A549 (cell line): Measurements from ENCODE around the gene PHF2. TPM values are rescaled to one million over a fixed set of nuclear protein-coding genes. Genes with fewer than 3 reads are reported as not detected.

Experiments used
- ATAC-seq, 2 experiments: fragments of 200-7000 bp in 1 of 2; fragments of >200 bp in 1 of 2; cut with Nextera tagmentation in 1 of 2; cut with Tn5 transposase in 1 of 2; 3 replicates each; pipeline versions ENCODE4 v1.8.0 to v1.9.1; 2018 to 2020; ENCODE audit warnings: mild to moderate bottlenecking in 1 of 2, moderate library complexity in 1 of 2
- CTCF ChIA-PET: fragments of 300-600 bp; sonication (Branson Sonifier 250); formaldehyde crosslinking; extraction: SDS; loops from one replicate; lab custom pipeline; 2021; ENCODE audit warnings: antibody characterized with exemption, inconsistent platforms; lab: Yijun Ruan, JAX
- POLR2A ChIA-PET: fragments of 350-600 bp; formaldehyde crosslinking; extraction: SDS; loops from one replicate; lab custom pipeline; 2021; ENCODE audit warnings: antibody characterized with exemption, inconsistent platforms; lab: Yijun Ruan, JAX
- DNase-seq, 2 experiments: peaks; one replicate each; pipeline versions ENCODE4 v3.0.0 to v3.0.0-alpha.2; 2011 to 2016; ENCODE audit warnings: low read depth in 1 of 2, low spot score in 1 of 2
- FAIRE-seq: peaks from 2 replicates; lab custom pipeline; 2011; peaks lifted over from hg19 to GRCh38; lab: Jason Lieb, UNC
- H3K27ac ChIP-seq, 2 experiments: fragments of >200 bp; sonication (Bioruptor Twin); formaldehyde crosslinking; 3 replicates each; pipeline ENCODE4 v1.5.1; 2016 to 2017
- H3K4me1 ChIP-seq: fragments of >200 bp; sonication (Bioruptor Twin); formaldehyde crosslinking; 3 replicates; pipeline ENCODE4 v1.6.1; 2016
- H3K4me2 ChIP-seq: fragments of >200 bp; sonication (Bioruptor Twin); formaldehyde crosslinking; 3 replicates; pipeline ENCODE4 v1.6.1; 2016
- H3K4me3 ChIP-seq: fragments of >200 bp; sonication (Bioruptor Twin); formaldehyde crosslinking; 3 replicates; pipeline ENCODE4 v1.5.1; 2016
- H3K9me3 ChIP-seq: fragments of >200 bp; sonication (Bioruptor Twin); formaldehyde crosslinking; 3 replicates; pipeline ENCODE4 v1.6.1; 2016
- CHD2 ChIP-seq: fragments of 150-350 bp; IDR thresholded peaks from 2 replicates; pipeline ENCODE4 v1.6.1; 2014; ENCODE audit warnings: low read length; ENCODE audit not compliant: partially characterized antibody
- EHMT2 ChIP-seq: fragments of 200-600 bp; sonication (generic); IDR thresholded peaks from 2 replicates; pipeline ENCODE4 v1.6.1; 2016; ENCODE audit warnings: antibody characterized with exemption, low read depth, mild to moderate bottlenecking, moderate library complexity
- FOXS1 ChIP-seq: fragments of 250-450 bp; sonication (Bioruptor Pico); IDR thresholded peaks from 2 replicates; pipeline ENCODE4 v1.5.0; 2020; ENCODE audit warnings: mild to moderate bottlenecking, moderate library complexity
- HDAC2 ChIP-seq: fragments of 200-600 bp; sonication (generic); IDR thresholded peaks from 2 replicates; pipeline ENCODE4 v1.6.1; 2016
- HEYL ChIP-seq: fragments of 250-450 bp; sonication (Bioruptor Pico); IDR thresholded peaks from 2 replicates; pipeline ENCODE4 v1.8.0; 2021; ENCODE audit warnings: mild to moderate bottlenecking, moderate library complexity
- HOXB13 ChIP-seq: fragments of 250-450 bp; sonication (Bioruptor Pico); IDR thresholded peaks from 2 replicates; pipeline ENCODE4 v1.5.0; 2020; ENCODE audit warnings: low read depth, mild to moderate bottlenecking, moderate library complexity
- KDM1A ChIP-seq: fragments of 200-600 bp; sonication (generic); IDR thresholded peaks from 2 replicates; pipeline ENCODE4 v1.6.1; 2016; ENCODE audit warnings: low read depth, mild to moderate bottlenecking
- KDM5A ChIP-seq: fragments of 200-600 bp; sonication (generic); IDR thresholded peaks from 2 replicates; pipeline ENCODE4 v1.6.1; 2016; ENCODE audit warnings: antibody characterized with exemption, mild to moderate bottlenecking
- NFE2L2 ChIP-seq: fragments of 150-350 bp; conservative IDR thresholded peaks from 2 replicates; pipeline ENCODE4 v1.6.1; 2014; ENCODE audit warnings: low read length
- NR3C1 ChIP-seq: fragments of >200 bp; sonication (Bioruptor Twin); formaldehyde crosslinking; IDR thresholded peaks from 3 replicates; pipeline ENCODE4 v1.6.1; 2017
- POLR2A ChIP-seq: IDR thresholded peaks from 2 replicates; pipeline ENCODE4 v1.6.1; 2012; ENCODE audit warnings: mild to moderate bottlenecking, low read length
- RCOR1 ChIP-seq: fragments of 150-350 bp; IDR thresholded peaks from 2 replicates; pipeline ENCODE4 v1.6.1; 2014; ENCODE audit warnings: antibody characterized with exemption, low read length, low read depth
- RNF2 ChIP-seq: fragments of 200-600 bp; sonication (generic); IDR thresholded peaks from 2 replicates; pipeline ENCODE4 v1.6.1; 2016; ENCODE audit warnings: low read depth, mild to moderate bottlenecking, antibody characterized with exemption, moderate library complexity, borderline replicate concordance
- TP53 ChIP-seq: fragments of 250-450 bp; sonication (Bioruptor Pico); IDR thresholded peaks from 2 replicates; pipeline ENCODE4 v1.5.0; 2021; ENCODE audit warnings: mild to moderate bottlenecking, moderate library complexity
- ZFP36 ChIP-seq: fragments of 450-650 bp; IDR thresholded peaks from 2 replicates; pipeline ENCODE4 v1.6.1; 2014; ENCODE audit warnings: borderline replicate concordance; ENCODE audit not compliant: partially characterized antibody
- WGBS: methylation state at CpG from one replicate; pipeline ENCODE4 v1.1.6; 2017; ENCODE audit errors: missing lambda C conversion rate; 5-methylcytosine and 5-hydroxymethylcytosine counted together
- polyA plus RNA-seq, 4 experiments: library from polyadenylated mRNA; depleted of rRNA in 3 of 4; stranded (reverse); fragments of >200 nt; fragmentation: RNase III in 1 of 4; extraction: RNeasy Plus Mini Kit Qiagen cat#74134 plus additional on column Dnase treatment in 1 of 4; gene quantifications; 2 replicates in 3 of 4; 3 replicates in 1 of 4; pipeline ENCODE4 v1.2.3, GENCODE V29; 2011 to 2017
- TF ChIP-seq, protein P1 (sequence below): fragments of 200-600 bp; sonication (generic); IDR thresholded peaks from 2 replicates; pipeline ENCODE4 v1.6.1; 2016; ENCODE audit warnings: antibody characterized with exemption, mild to moderate bottlenecking, moderate library complexity
- TF ChIP-seq, protein P2 (sequence below): fragments of 450-650 bp; IDR thresholded peaks from 2 replicates; pipeline ENCODE4 v1.6.1; 2014; ENCODE audit warnings: antibody characterized with exemption
- TF ChIP-seq, protein P3 (sequence below): IDR thresholded peaks from 2 replicates; pipeline ENCODE4 v1.6.1; 2012; ENCODE audit warnings: low read depth, borderline replicate concordance
- TF ChIP-seq, protein P4 (sequence below): fragments of >200 bp; sonication (Bioruptor Twin); formaldehyde crosslinking; IDR thresholded peaks from 3 replicates; pipeline ENCODE4 v1.6.1; 2016
- TF ChIP-seq, protein P5 (sequence below): fragments of 150-350 bp; IDR thresholded peaks from 2 replicates; pipeline ENCODE4 v1.6.1; 2014; ENCODE audit warnings: low read depth, mild to moderate bottlenecking, low read length

Gene PHF2
- polyA plus RNA-seq, 2 of the 4 experiments (the other 2 are of a cell fraction) = 9.6 to 12.2 TPM

DNA sequence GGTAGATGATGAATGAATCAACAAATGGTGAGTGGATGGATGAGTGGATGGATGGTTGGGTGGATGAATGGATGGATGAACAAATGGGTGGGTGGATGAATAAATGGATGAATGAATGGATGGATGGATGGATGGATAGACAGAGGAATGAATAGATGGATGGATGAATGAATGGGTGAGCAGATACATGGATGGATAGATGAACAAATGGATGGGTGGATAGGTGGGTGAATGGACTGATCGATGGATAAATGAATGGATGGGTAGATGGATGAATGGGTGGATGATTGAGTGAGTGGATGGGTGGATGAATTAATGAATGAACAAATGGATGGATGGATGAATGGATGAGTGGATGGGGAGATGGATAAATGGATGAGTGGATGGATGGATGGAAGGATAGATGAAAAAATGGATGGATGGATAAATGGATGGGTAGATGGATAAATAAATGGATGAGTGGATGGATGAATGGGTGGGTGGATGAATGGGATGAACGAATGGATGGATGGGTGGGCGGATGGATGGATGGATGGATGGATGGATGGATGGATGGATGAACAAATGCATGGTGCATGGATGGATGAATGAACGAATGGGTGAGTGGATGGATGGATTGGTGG is 85.7 kb downstream of the PHF2 start (continued):
- TF ChIP-seq, protein P1, sequence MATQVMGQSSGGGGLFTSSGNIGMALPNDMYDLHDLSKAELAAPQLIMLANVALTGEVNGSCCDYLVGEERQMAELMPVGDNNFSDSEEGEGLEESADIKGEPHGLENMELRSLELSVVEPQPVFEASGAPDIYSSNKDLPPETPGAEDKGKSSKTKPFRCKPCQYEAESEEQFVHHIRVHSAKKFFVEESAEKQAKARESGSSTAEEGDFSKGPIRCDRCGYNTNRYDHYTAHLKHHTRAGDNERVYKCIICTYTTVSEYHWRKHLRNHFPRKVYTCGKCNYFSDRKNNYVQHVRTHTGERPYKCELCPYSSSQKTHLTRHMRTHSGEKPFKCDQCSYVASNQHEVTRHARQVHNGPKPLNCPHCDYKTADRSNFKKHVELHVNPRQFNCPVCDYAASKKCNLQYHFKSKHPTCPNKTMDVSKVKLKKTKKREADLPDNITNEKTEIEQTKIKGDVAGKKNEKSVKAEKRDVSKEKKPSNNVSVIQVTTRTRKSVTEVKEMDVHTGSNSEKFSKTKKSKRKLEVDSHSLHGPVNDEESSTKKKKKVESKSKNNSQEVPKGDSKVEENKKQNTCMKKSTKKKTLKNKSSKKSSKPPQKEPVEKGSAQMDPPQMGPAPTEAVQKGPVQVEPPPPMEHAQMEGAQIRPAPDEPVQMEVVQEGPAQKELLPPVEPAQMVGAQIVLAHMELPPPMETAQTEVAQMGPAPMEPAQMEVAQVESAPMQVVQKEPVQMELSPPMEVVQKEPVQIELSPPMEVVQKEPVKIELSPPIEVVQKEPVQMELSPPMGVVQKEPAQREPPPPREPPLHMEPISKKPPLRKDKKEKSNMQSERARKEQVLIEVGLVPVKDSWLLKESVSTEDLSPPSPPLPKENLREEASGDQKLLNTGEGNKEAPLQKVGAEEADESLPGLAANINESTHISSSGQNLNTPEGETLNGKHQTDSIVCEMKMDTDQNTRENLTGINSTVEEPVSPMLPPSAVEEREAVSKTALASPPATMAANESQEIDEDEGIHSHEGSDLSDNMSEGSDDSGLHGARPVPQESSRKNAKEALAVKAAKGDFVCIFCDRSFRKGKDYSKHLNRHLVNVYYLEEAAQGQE = no peak
- TF ChIP-seq KDM5A = no peak

DNA sequence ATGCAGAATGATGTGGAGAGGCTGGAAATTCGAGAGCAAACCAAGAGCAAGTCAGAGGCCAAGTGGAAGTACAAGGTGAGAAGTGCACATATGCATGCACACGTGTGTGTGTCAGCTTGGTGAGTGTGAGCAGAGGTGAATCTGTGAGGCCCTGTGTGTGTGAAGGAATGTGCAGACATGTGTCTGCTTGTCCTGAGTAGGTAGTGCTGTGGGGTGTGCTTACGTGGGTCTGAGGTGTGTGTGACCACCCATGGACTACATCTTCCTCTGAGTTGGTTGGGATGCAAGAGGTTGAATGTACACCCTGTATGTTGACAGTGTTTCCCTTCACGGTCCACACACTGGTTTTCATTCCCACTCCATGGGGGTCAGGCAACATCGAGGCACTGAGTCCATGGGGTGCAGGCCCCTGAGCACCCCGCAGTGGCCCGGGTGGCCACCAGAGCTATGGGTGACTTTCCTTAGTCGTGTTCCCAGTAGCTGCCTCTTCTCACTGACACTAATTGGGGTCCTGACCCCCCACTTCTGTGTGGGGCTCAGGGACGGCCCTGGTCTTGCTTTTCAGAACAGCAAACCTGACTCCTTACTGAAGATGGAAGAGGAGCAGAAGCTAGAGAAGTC is 86.7 kb downstream of the PHF2 start:
- no peak for FAIRE-seq
- no peak for ATAC-seq
- TF ChIP-seq HOXB13 (CRISPR knock-in tag) (no peak), POLR2A (no peak), KDM5A (no peak), EHMT2 (no peak), HDAC2 (no peak), NR3C1 (no peak), HEYL (CRISPR knock-in tag) (no peak), RNF2 (no peak), KDM1A (no peak), FOXS1 (CRISPR knock-in tag) (no peak), RCOR1 (no peak), CHD2 (no peak), NFE2L2 (no peak), ZFP36 (no peak), TP53 (CRISPR knock-in tag) (no peak)
- TF ChIP-seq, protein P2, sequence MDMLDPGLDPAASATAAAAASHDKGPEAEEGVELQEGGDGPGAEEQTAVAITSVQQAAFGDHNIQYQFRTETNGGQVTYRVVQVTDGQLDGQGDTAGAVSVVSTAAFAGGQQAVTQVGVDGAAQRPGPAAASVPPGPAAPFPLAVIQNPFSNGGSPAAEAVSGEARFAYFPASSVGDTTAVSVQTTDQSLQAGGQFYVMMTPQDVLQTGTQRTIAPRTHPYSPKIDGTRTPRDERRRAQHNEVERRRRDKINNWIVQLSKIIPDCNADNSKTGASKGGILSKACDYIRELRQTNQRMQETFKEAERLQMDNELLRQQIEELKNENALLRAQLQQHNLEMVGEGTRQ = no peak
- TF ChIP-seq, protein P3, sequence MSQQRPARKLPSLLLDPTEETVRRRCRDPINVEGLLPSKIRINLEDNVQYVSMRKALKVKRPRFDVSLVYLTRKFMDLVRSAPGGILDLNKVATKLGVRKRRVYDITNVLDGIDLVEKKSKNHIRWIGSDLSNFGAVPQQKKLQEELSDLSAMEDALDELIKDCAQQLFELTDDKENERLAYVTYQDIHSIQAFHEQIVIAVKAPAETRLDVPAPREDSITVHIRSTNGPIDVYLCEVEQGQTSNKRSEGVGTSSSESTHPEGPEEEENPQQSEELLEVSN = no peak
- TF ChIP-seq, protein P4, sequence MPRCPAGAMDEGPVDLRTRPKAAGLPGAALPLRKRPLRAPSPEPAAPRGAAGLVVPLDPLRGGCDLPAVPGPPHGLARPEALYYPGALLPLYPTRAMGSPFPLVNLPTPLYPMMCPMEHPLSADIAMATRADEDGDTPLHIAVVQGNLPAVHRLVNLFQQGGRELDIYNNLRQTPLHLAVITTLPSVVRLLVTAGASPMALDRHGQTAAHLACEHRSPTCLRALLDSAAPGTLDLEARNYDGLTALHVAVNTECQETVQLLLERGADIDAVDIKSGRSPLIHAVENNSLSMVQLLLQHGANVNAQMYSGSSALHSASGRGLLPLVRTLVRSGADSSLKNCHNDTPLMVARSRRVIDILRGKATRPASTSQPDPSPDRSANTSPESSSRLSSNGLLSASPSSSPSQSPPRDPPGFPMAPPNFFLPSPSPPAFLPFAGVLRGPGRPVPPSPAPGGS = no peak
- TF ChIP-seq, protein P5, sequence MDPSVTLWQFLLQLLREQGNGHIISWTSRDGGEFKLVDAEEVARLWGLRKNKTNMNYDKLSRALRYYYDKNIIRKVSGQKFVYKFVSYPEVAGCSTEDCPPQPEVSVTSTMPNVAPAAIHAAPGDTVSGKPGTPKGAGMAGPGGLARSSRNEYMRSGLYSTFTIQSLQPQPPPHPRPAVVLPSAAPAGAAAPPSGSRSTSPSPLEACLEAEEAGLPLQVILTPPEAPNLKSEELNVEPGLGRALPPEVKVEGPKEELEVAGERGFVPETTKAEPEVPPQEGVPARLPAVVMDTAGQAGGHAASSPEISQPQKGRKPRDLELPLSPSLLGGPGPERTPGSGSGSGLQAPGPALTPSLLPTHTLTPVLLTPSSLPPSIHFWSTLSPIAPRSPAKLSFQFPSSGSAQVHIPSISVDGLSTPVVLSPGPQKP = no peak
- Histone ChIP-seq H3K4me2 (no peak overlapping the region), H3K9me3 (no peaks in the 10 kb centered on the region), H3K4me1 (no peaks in the 10 kb centered on the region), H3K4me3 (no peak overlapping the region), H3K27ac (no peak overlapping the region)
- ChIA-PET POLR2A (no interaction called here), CTCF (interaction anchor here (1.7 kb wide), 1 partner anchor 18 kb away, joined by 7 read pairs; no protein-coding TSS in a partner anchor)
- WGBS = 90% methylated on average over 8 of the region's 9 CpGs
- no peak for DNase-seq
